Smooth muscle cell (in vitro differentiated cells): Measurements from ENCODE around the gene CMYA5. TPM values are rescaled to one million over a fixed set of nuclear protein-coding genes. Genes with fewer than 3 reads are reported as not detected.
A peak's percentile ranks its signal among the peaks of the same experiment; 100 is the strongest.

Source experiments
- DNase-seq: peaks from one replicate; lab custom pipeline; 2025; ENCODE audit not compliant: unreplicated experiment; lab: John Stamatoyannopoulos, UW
- H2AFZ ChIP-seq: fragments of 200-600 bp; sonication (generic); 2 replicates; pipeline ENCODE4 v1.6.0; 2016; ENCODE audit warnings: antibody characterized with exemption, low read depth, mild to moderate bottlenecking
- H3F3A ChIP-seq: fragments of 200-600 bp; sonication (generic); 2 replicates; pipeline ENCODE4 v1.6.0; 2017; ENCODE audit warnings: antibody characterized with exemption, low read depth
- H3K27ac ChIP-seq: fragments of 200-600 bp; sonication (generic); 2 replicates; pipeline ENCODE4 v1.5.1; 2016; ENCODE audit warnings: low read depth, mild to moderate bottlenecking
- H3K27me3 ChIP-seq: fragments of 200-600 bp; sonication (generic); 2 replicates; pipeline ENCODE4 v1.6.1; 2016; ENCODE audit warnings: low read depth, mild to moderate bottlenecking
- H3K36me3 ChIP-seq: fragments of 200-600 bp; sonication (generic); 2 replicates; pipeline ENCODE4 v1.5.1; 2016; ENCODE audit warnings: low read depth
- H3K4me1 ChIP-seq: fragments of 200-600 bp; sonication (generic); 2 replicates; pipeline ENCODE4 v1.5.1; 2016; ENCODE audit warnings: low read depth
- H3K4me2 ChIP-seq: fragments of 200-600 bp; sonication (generic); 2 replicates; pipeline ENCODE4 v1.6.0; 2016; ENCODE audit warnings: mild to moderate bottlenecking
- H3K4me3 ChIP-seq: fragments of 200-600 bp; sonication (generic); 2 replicates; pipeline ENCODE4 v1.5.1; 2016; ENCODE audit warnings: mild to moderate bottlenecking
- H3K79me2 ChIP-seq: fragments of 200-600 bp; sonication (generic); 2 replicates; pipeline ENCODE4 v1.6.0; 2016; ENCODE audit warnings: low read depth, mild to moderate bottlenecking
- H3K9ac ChIP-seq: fragments of 200-600 bp; sonication (generic); 2 replicates; pipeline ENCODE4 v1.6.0; 2016; ENCODE audit warnings: low read depth
- H3K9me3 ChIP-seq: fragments of 200-600 bp; sonication (generic); replicated peaks from 2 replicates; pipeline ENCODE4 v1.5.1; 2016; ENCODE audit warnings: low read depth
- H4K20me1 ChIP-seq: fragments of 200-600 bp; sonication (generic); 2 replicates; pipeline ENCODE4 v1.6.0; 2016; ENCODE audit warnings: low read depth
- WGBS: methylation state at CpG from one replicate; pipeline ENCODE4 v1.1.7; 2016; ENCODE audit warnings: low lambda C conversion rate; 5-methylcytosine and 5-hydroxymethylcytosine counted together
- polyA plus RNA-seq: library from polyadenylated mRNA; unstranded; fragments of >200 nt; fragmentation: Nextera tagmentation; extraction: Ambion mirVana; gene quantifications from 2 replicates; pipeline ENCODE4 v1.2.1, GENCODE V29; 2016
- total RNA-seq: library from RNA; depleted of rRNA; stranded (reverse); fragments of >200 nt; gene quantifications from 2 replicates; pipeline ENCODE4 v1.2.3, GENCODE V29; 2014
- TF ChIP-seq, protein P1 (sequence below): fragments of 200-600 bp; sonication (generic); IDR thresholded peaks from 2 replicates; pipeline ENCODE4 v1.5.1; 2017; ENCODE audit warnings: borderline replicate concordance, mild to moderate bottlenecking, antibody characterized with exemption; ENCODE audit not compliant: insufficient read depth, poor library complexity, severe bottlenecking

Gene CMYA5
- total and polyA plus RNA-seq, 2 experiments from 2014 or later, result 0.31 to 1.9 TPM

- Histone ChIP-seq H3F3A (no peaks in the 10 kb centered on the region), H3K9me3 (no peaks in the 10 kb centered on the region), H3K4me2 (no peak overlapping the region), H3K27ac (no peak overlapping the region), H4K20me1 (no peaks in the 10 kb centered on the region), H3K4me3 (no peak overlapping the region), H3K4me1 (no peaks in the 10 kb centered on the region), H3K9ac (no peak overlapping the region), H3K36me3 (no peaks in the 10 kb centered on the region), H3K79me2 (no peaks in the 10 kb centered on the region), H2AFZ (no peak overlapping the region), H3K27me3 (peaks cover 3% of the 10 kb centered on the region)
- DNase-seq, result no peak
- TF ChIP-seq, protein P1, sequence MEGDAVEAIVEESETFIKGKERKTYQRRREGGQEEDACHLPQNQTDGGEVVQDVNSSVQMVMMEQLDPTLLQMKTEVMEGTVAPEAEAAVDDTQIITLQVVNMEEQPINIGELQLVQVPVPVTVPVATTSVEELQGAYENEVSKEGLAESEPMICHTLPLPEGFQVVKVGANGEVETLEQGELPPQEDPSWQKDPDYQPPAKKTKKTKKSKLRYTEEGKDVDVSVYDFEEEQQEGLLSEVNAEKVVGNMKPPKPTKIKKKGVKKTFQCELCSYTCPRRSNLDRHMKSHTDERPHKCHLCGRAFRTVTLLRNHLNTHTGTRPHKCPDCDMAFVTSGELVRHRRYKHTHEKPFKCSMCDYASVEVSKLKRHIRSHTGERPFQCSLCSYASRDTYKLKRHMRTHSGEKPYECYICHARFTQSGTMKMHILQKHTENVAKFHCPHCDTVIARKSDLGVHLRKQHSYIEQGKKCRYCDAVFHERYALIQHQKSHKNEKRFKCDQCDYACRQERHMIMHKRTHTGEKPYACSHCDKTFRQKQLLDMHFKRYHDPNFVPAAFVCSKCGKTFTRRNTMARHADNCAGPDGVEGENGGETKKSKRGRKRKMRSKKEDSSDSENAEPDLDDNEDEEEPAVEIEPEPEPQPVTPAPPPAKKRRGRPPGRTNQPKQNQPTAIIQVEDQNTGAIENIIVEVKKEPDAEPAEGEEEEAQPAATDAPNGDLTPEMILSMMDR, result no peak
- WGBS, result 98% methylated on average over 8 of the region's 8 CpGs
Measured at GRCh38 chr5:79800979-79801827, 111.6 kb downstream of the CMYA5 start.

DNA sequence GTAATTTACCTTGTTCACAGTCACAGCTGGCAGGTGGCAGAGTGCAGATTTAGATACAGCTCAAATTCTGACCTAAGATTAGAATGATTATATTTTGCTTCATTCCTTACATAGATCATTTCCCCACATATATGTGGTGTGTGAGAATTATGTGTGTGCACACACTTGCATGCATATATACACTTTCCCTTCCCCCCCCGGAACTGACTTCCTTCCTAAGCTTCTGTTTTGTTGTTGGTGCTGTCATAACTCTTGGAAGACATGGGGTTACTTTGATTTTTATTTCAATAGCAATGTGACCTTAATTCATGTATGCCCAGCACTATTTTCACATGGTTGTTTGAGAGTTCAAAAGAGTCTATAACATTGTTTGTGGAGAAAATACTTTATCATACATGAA is 112.8 kb downstream of the CMYA5 start:
- Histone ChIP-seq H3F3A (no peaks in the 10 kb centered on the region), H3K4me2 (no peak overlapping the region), H3K4me1 (no peaks in the 10 kb centered on the region), H3K36me3 (no peaks in the 10 kb centered on the region), H3K9me3 (no peaks in the 10 kb centered on the region), H3K27ac (no peak overlapping the region), H2AFZ (no peak overlapping the region), H3K79me2 (no peaks in the 10 kb centered on the region), H3K4me3 (no peak overlapping the region), H3K9ac (no peak overlapping the region), H4K20me1 (no peaks in the 10 kb centered on the region), H3K27me3 (peaks cover 3% of the 10 kb centered on the region)
- WGBS, result 100% methylated on average over 1 of the region's 1 CpG
- TF ChIP-seq, protein P1, result no peak
- DNase-seq, result no peak

DNA sequence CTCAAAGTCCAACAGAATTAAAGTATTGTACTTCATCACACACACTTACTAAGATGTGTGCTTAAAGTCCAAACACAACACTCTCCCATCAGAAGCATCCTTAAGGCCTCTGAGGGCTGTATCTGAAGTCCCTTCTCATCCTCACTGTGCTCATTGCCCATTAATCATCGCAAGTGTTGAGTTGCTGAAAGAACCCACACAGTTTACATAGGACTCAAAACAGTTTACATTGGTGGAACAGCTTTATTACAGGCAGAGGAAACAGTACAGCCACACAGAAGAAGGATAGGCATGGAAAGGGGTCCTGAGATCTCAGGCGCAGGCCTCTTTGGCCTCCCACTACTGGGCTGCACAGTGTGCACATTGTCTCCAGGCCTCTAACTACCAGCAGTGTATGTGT is 113.4 kb downstream of the CMYA5 start:
- 79% methylated on average over 2 of the region's 2 CpGs for WGBS
- no peak for DNase-seq
- no peak overlapping the region for H3K4me3 ChIP-seq
- H3K27ac ChIP-seq, result no peak overlapping the region
- TF ChIP-seq, protein P1, result no peak
- H3K9me3 ChIP-seq, result no peaks in the 10 kb centered on the region
- no peaks in the 10 kb centered on the region for H3F3A ChIP-seq
- no peaks in the 10 kb centered on the region for H4K20me1 ChIP-seq
- peaks cover 3% of the 10 kb centered on the region for H3K27me3 ChIP-seq
- no peaks in the 10 kb centered on the region for H3K79me2 ChIP-seq
- H2AFZ ChIP-seq, result no peak overlapping the region
- H3K9ac ChIP-seq, result no peak overlapping the region
- no peaks in the 10 kb centered on the region for H3K4me1 ChIP-seq
- no peak overlapping the region for H3K4me2 ChIP-seq
- H3K36me3 ChIP-seq, result no peaks in the 10 kb centered on the region

- no peak overlapping the region for H3K4me2 ChIP-seq
Measured at GRCh38 chr5:79806741-79807140, 117.1 kb downstream of the CMYA5 start.

More at GRCh38 chr5:79806741-79807140, 117.1 kb downstream of the CMYA5 start:
- H2AFZ ChIP-seq, result peak overlapping the region; percentile 72
- WGBS, result 56% methylated on average over 3 of the region's 3 CpGs
- no peaks in the 10 kb centered on the region for H3K4me1 ChIP-seq
- H3K9ac ChIP-seq, result no peak overlapping the region
- H3F3A ChIP-seq, result no peaks in the 10 kb centered on the region
- no peaks in the 10 kb centered on the region for H3K9me3 ChIP-seq
- no peak overlapping the region for H3K27ac ChIP-seq
- peaks cover 3% of the 10 kb centered on the region for H3K27me3 ChIP-seq
- no peak overlapping the region for H3K4me3 ChIP-seq
- H3K36me3 ChIP-seq, result no peaks in the 10 kb centered on the region
- no peak for DNase-seq
- TF ChIP-seq, protein P1, result no peak
- H4K20me1 ChIP-seq, result no peaks in the 10 kb centered on the region
- no peaks in the 10 kb centered on the region for H3K79me2 ChIP-seq
